SK-N-SH (cell line): ENCODE data around the gene RHBDL2. TPM values are rescaled to one million over a fixed set of nuclear protein-coding genes. Genes with fewer than 3 reads are reported as not detected.

Experiments used
- CTCF ChIA-PET: fragments of 300-600, 350-600 bp; formaldehyde crosslinking; extraction: SDS; loops from one replicate; lab custom pipeline; 2021; lab: Yijun Ruan, JAX
- POLR2A ChIA-PET: fragments of 350-600 bp; sonication (Branson Sonifier 250); formaldehyde crosslinking; extraction: SDS; loops from one replicate; lab custom pipeline; 2020; ENCODE audit warnings: antibody characterized with exemption, inconsistent platforms; lab: Yijun Ruan, JAX
- DNase-seq: peaks from one replicate; pipeline ENCODE4 v3.0.0; 2012
- H2AFZ ChIP-seq: fragments of 200-600 bp; sonication (generic); 2 replicates; pipeline ENCODE4 v1.8.1; 2016; ENCODE audit warnings: antibody characterized with exemption, mild to moderate bottlenecking, low read depth
- H3F3A ChIP-seq: fragments of 200-600 bp; sonication (generic); replicated peaks from 2 replicates; pipeline ENCODE3; 2016; ENCODE audit warnings: antibody characterized with exemption, mild to moderate bottlenecking; ENCODE audit not compliant: insufficient read depth
- H3K27ac ChIP-seq, 2 experiments: fragments of 200-500 bp in 1 of 2; fragments of 200-600 bp in 1 of 2; sonication (Bioruptor generic) in 1 of 2; sonication (generic), shearing (Covaris generic) in 1 of 2; 2 replicates each; pipeline versions ENCODE4 v1.5.1 to v1.6.1; 2014 to 2016; ENCODE audit warnings: low read depth in 2 of 2, inconsistent platforms in 1 of 2, low read length in 1 of 2, mild to moderate bottlenecking in 1 of 2, mixed read lengths in 1 of 2
- H3K27me3 ChIP-seq: fragments of 200-600 bp; sonication (generic), shearing (Covaris generic); 2 replicates; pipeline ENCODE4 v1.6.1; 2016; ENCODE audit warnings: mixed run types; ENCODE audit not compliant: insufficient read depth
- H3K36me3 ChIP-seq, 2 experiments: fragments of 200-500 bp in 1 of 2; fragments of 200-600 bp in 1 of 2; sonication (Bioruptor generic) in 1 of 2; sonication (generic) in 1 of 2; replicated peaks in 1 of 2; 2 replicates each; pipeline versions ENCODE3 to v1.5.1; 2014 to 2016; ENCODE audit warnings: low read length in 1 of 2, mild to moderate bottlenecking in 1 of 2; ENCODE audit not compliant: insufficient read depth in 2 of 2, control insufficient read depth in 1 of 2
- H3K4me1 ChIP-seq, 2 experiments: fragments of 200-500 bp in 1 of 2; fragments of 200-600 bp in 1 of 2; sonication (Bioruptor generic) in 1 of 2; sonication (generic), shearing (Covaris generic) in 1 of 2; 2 replicates each; pipeline versions ENCODE4 v1.5.1 to v1.6.1; 2014 to 2016; ENCODE audit warnings: low read depth in 1 of 2, low read length in 1 of 2, mixed run types in 1 of 2; ENCODE audit not compliant: insufficient read depth in 2 of 2, control insufficient read depth in 1 of 2
- H3K4me2 ChIP-seq: fragments of 200-600 bp; sonication (generic), shearing (Covaris generic); 2 replicates; pipeline ENCODE4 v1.6.1; 2017; ENCODE audit warnings: mixed run types
- H3K4me3 ChIP-seq, 2 experiments: fragments of 200-500 bp in 1 of 2; fragments of 200-600 bp in 1 of 2; sonication (Bioruptor generic) in 1 of 2; sonication (generic), shearing (Covaris generic) in 1 of 2; 2 replicates each; pipeline versions ENCODE4 v1.5.1 to v1.8.1; 2014 to 2016; ENCODE audit warnings: low read depth in 2 of 2, inconsistent platforms in 1 of 2, low read length in 1 of 2, mild to moderate bottlenecking in 1 of 2, mixed read lengths in 1 of 2, moderate library complexity in 1 of 2
- H3K79me2 ChIP-seq: fragments of 200-600 bp; sonication (generic); 2 replicates; pipeline ENCODE4 v1.8.1; 2017; ENCODE audit warnings: mild to moderate bottlenecking; ENCODE audit not compliant: insufficient read depth
- H3K9ac ChIP-seq: fragments of 200-600 bp; sonication (generic); 2 replicates; pipeline ENCODE4 v1.6.1; 2017; ENCODE audit warnings: mixed run types
- H3K9me2 ChIP-seq: fragments of 200-600 bp; sonication (generic); 2 replicates; pipeline ENCODE4 v1.6.1; 2017; ENCODE audit warnings: mixed run types
- H3K9me3 ChIP-seq: fragments of 200-600 bp; sonication (generic); 2 replicates; pipeline ENCODE4 v1.6.1; 2017; ENCODE audit warnings: mixed run types, mild to moderate bottlenecking, moderate library complexity
- H4K20me1 ChIP-seq: fragments of 200-600 bp; sonication (generic); 2 replicates; pipeline ENCODE4 v1.6.1; 2017; ENCODE audit warnings: mild to moderate bottlenecking, mixed run types; ENCODE audit not compliant: insufficient read depth
- CHD2 ChIP-seq: fragments of 150-350 bp; IDR thresholded peaks from 2 replicates; pipeline ENCODE4 v1.6.1; 2018; ENCODE audit warnings: low read length; ENCODE audit not compliant: partially characterized antibody
- EP300 ChIP-seq, 2 experiments: IDR thresholded peaks; 2 replicates each; pipeline versions ENCODE4 v1.4.0 to v1.6.1; 2012; ENCODE audit warnings: borderline replicate concordance in 1 of 2, low read depth in 1 of 2, low read length in 1 of 2
- FOXJ3 ChIP-seq: sonication (generic); formaldehyde crosslinking; IDR thresholded peaks from 2 replicates; pipeline ENCODE4 v1.5.1; 2020; ENCODE audit warnings: mild to moderate bottlenecking, missing genetic modification reagents
- GABPA ChIP-seq: IDR thresholded peaks from 2 replicates; pipeline ENCODE4 v1.4.0; 2012; ENCODE audit warnings: low read depth, mild to moderate bottlenecking
- NRF1 ChIP-seq: IDR thresholded peaks from 2 replicates; pipeline ENCODE4 v1.6.1; 2012; ENCODE audit warnings: low read depth, mild to moderate bottlenecking, low read length
- POLR2AphosphoS5 ChIP-seq: IDR thresholded peaks from 2 replicates; pipeline ENCODE4 v1.6.1; 2012; ENCODE audit warnings: low read depth, low read length
- RCOR1 ChIP-seq: fragments of 150-350 bp; IDR thresholded peaks from 2 replicates; pipeline ENCODE4 v1.6.1; 2017; ENCODE audit warnings: antibody characterized with exemption, low read length
- RFX5 ChIP-seq: IDR thresholded peaks from 2 replicates; pipeline ENCODE4 v1.6.1; 2012; ENCODE audit warnings: mild to moderate bottlenecking, improper control_type of control experiment, low read length
- SIN3A ChIP-seq: IDR thresholded peaks from 2 replicates; pipeline ENCODE4 v1.6.1; 2012; ENCODE audit warnings: low read depth, mild to moderate bottlenecking, low read length, moderate library complexity, borderline replicate concordance
- TAF1 ChIP-seq: IDR thresholded peaks from 2 replicates; pipeline ENCODE4 v1.6.1; 2012; ENCODE audit warnings: low read depth, mild to moderate bottlenecking, low read length, moderate library complexity, borderline replicate concordance
- TCF12 ChIP-seq: IDR thresholded peaks from 2 replicates; pipeline ENCODE4 v1.4.0; 2012
- YY1 ChIP-seq: IDR thresholded peaks from 2 replicates; pipeline ENCODE4 v1.4.0; 2012; ENCODE audit warnings: low read depth, mild to moderate bottlenecking
- WGBS: methylation state at CpG from one replicate; pipeline ENCODE4 v1.1.6; 2017; ENCODE audit warnings: low lambda C conversion rate; 5-methylcytosine and 5-hydroxymethylcytosine counted together
- polyA plus RNA-seq, 3 experiments: library from polyadenylated mRNA; depleted of rRNA; stranded (reverse); fragments of >200 nt; gene quantifications; 2 replicates each; pipeline ENCODE4 v1.2.3, GENCODE V29; 2012
- TF ChIP-seq, protein P1 (sequence below): fragments of 150-350 bp; IDR thresholded peaks from 2 replicates; pipeline ENCODE4 v1.6.1; 2016; ENCODE audit warnings: mild to moderate bottlenecking, low read depth, low read length
- TF ChIP-seq, protein P2 (sequence below): IDR thresholded peaks from 2 replicates; pipeline ENCODE4 v1.6.1; 2012; ENCODE audit warnings: mild to moderate bottlenecking, low read depth, low read length, moderate library complexity
- TF ChIP-seq, protein P3 (sequence below): fragments of 150-350 bp; IDR thresholded peaks from 2 replicates; pipeline ENCODE4 v1.6.1; 2017; ENCODE audit warnings: antibody characterized with exemption, low read length, low read depth, borderline replicate concordance
- TF ChIP-seq, protein P4 (sequence below): fragments of 200-600 bp; sonication (generic); IDR thresholded peaks from 2 replicates; pipeline ENCODE4 v1.6.1; 2017; ENCODE audit warnings: antibody characterized with exemption, mild to moderate bottlenecking, moderate library complexity
- TF ChIP-seq, protein P5 (sequence below): IDR thresholded peaks from 2 replicates; pipeline ENCODE4 v1.4.0; 2012; ENCODE audit warnings: low read depth
- TF ChIP-seq, protein P6 (sequence below): IDR thresholded peaks from 2 replicates; pipeline ENCODE4 v1.4.0; 2012; ENCODE audit warnings: low read depth, borderline replicate concordance
- TF ChIP-seq, protein P7 (sequence below): IDR thresholded peaks from 2 replicates; pipeline ENCODE4 v1.4.0; 2012; ENCODE audit warnings: low read depth, borderline replicate concordance

The RHBDL2 gene
- polyA plus RNA-seq, 1 of the 3 experiments (the other 2 are of a cell fraction), result 0.07 TPM

DNA sequence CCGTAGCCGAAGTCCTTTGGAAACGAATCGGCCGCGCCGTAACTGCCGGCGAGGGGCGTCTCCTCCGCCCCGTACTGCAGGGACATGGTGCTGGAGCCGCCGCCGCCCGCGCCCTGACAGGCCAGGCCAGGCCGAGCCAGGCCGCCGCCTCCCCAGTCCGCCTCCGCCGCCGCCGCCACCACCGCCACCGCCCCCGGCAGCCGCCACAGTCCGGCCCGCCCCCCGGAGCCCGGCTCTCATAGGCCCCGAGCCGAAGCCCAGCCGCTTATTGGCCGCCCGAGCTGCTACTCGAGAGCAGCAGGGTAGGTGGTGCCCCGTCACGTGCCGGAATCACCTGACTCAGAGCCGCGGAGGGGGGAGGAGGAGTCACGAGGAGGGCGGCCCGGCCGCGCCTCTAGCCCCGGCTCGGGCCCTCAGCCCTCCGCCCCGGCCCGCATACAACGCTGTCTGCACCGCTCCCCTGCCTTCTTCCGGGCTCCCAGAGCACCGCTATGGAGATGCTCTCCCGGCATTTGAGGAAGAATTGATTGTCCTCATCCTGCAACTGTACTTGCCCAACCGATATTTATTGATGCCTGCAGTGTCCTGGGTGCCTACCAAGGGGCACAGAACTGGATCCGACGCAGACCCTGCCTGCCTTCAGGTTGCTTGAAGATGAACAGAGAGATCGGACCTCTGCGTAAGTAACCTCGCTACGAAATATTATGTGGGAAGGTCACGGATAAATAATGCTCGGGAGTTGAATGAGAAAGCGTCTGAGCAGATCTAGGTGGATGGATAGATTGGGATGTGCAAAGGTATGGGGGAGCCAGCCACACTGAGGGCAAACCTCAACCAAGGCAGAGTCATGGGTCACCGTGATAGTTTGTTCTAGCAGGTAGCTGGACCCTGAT is 81.8 kb downstream of the RHBDL2 start, which contains the start of gene RRAGC:
TSS of gene RRAGC (minus strand) at position 212 of the 893 bp plus-strand sequence. CDS start at position 86, 126 bp downstream.
- Histone ChIP-seq H3K4me2 (peak within 1 kb of the TSS; percentile 87), H4K20me1 (no peaks in the 10 kb centered on the region; the same call in 1 of the 2 replicates), H3K27me3 (no peaks in the 10 kb centered on the region), H3K9ac (peak within 1 kb of the TSS; percentile 80), H3K4me1 (peaks cover 7 to 13% of the 10 kb centered on the region in 2 experiments; a peak in 3 of 4 replicates), H3K9me2 (no peaks in the 10 kb centered on the region), H2AFZ (peak within 1 kb of the TSS; percentile 100), H3K9me3 (no peaks in the 10 kb centered on the region), H3K4me3 (peak within 1 kb of the TSS; percentile 95 to 100), H3F3A (peaks cover 4% of the 10 kb centered on the region), H3K27ac (peak within 1 kb of the TSS; percentile 72 to 83), H3K79me2 (peaks cover 55% of the 10 kb centered on the region), H3K36me3 (peaks cover 32 to 39% of the 10 kb centered on the region in 2 experiments)
- CTCF ChIA-PET, result interaction anchor here (0.8 kb wide), 1 partner anchor 13 kb away, joined by 3 read pairs; no protein-coding TSS in a partner anchor
- peak; percentile 100 for DNase-seq
- WGBS, result 2% methylated on average over 13 of the region's 70 CpGs
- POLR2A ChIA-PET, result interaction anchor here (1.0 kb wide), 1 partner anchor 167 kb away, joined by 3 read pairs; the partner anchor contains the start of gene NDUFS5
- no peak for TF ChIP-seq NRF1
- TF ChIP-seq, protein P1, sequence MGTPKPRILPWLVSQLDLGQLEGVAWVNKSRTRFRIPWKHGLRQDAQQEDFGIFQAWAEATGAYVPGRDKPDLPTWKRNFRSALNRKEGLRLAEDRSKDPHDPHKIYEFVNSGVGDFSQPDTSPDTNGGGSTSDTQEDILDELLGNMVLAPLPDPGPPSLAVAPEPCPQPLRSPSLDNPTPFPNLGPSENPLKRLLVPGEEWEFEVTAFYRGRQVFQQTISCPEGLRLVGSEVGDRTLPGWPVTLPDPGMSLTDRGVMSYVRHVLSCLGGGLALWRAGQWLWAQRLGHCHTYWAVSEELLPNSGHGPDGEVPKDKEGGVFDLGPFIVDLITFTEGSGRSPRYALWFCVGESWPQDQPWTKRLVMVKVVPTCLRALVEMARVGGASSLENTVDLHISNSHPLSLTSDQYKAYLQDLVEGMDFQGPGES, result peak; percentile 71; the same call in 1 of the 2 replicates
- TF ChIP-seq SIN3A, result peak; percentile 76; the same call in 1 of the 2 replicates
- TF ChIP-seq, protein P2, sequence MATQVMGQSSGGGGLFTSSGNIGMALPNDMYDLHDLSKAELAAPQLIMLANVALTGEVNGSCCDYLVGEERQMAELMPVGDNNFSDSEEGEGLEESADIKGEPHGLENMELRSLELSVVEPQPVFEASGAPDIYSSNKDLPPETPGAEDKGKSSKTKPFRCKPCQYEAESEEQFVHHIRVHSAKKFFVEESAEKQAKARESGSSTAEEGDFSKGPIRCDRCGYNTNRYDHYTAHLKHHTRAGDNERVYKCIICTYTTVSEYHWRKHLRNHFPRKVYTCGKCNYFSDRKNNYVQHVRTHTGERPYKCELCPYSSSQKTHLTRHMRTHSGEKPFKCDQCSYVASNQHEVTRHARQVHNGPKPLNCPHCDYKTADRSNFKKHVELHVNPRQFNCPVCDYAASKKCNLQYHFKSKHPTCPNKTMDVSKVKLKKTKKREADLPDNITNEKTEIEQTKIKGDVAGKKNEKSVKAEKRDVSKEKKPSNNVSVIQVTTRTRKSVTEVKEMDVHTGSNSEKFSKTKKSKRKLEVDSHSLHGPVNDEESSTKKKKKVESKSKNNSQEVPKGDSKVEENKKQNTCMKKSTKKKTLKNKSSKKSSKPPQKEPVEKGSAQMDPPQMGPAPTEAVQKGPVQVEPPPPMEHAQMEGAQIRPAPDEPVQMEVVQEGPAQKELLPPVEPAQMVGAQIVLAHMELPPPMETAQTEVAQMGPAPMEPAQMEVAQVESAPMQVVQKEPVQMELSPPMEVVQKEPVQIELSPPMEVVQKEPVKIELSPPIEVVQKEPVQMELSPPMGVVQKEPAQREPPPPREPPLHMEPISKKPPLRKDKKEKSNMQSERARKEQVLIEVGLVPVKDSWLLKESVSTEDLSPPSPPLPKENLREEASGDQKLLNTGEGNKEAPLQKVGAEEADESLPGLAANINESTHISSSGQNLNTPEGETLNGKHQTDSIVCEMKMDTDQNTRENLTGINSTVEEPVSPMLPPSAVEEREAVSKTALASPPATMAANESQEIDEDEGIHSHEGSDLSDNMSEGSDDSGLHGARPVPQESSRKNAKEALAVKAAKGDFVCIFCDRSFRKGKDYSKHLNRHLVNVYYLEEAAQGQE, result no peak
- TF ChIP-seq EP300 (IDR thresholded peaks at IDR 0.05; ENCODE audit: borderline replicate concordance in 1 of 2, low read depth in 1 of 2, low read length in 1 of 2), result no peak
- TF ChIP-seq FOXJ3 (CRISPR knock-in tag), result no peak
- peak; percentile 27; the same call in 1 of the 2 replicates for TF ChIP-seq YY1
- no peak for TF ChIP-seq RFX5
- TF ChIP-seq, protein P3, sequence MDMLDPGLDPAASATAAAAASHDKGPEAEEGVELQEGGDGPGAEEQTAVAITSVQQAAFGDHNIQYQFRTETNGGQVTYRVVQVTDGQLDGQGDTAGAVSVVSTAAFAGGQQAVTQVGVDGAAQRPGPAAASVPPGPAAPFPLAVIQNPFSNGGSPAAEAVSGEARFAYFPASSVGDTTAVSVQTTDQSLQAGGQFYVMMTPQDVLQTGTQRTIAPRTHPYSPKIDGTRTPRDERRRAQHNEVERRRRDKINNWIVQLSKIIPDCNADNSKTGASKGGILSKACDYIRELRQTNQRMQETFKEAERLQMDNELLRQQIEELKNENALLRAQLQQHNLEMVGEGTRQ, result peak; percentile 98
- TF ChIP-seq, protein P4, sequence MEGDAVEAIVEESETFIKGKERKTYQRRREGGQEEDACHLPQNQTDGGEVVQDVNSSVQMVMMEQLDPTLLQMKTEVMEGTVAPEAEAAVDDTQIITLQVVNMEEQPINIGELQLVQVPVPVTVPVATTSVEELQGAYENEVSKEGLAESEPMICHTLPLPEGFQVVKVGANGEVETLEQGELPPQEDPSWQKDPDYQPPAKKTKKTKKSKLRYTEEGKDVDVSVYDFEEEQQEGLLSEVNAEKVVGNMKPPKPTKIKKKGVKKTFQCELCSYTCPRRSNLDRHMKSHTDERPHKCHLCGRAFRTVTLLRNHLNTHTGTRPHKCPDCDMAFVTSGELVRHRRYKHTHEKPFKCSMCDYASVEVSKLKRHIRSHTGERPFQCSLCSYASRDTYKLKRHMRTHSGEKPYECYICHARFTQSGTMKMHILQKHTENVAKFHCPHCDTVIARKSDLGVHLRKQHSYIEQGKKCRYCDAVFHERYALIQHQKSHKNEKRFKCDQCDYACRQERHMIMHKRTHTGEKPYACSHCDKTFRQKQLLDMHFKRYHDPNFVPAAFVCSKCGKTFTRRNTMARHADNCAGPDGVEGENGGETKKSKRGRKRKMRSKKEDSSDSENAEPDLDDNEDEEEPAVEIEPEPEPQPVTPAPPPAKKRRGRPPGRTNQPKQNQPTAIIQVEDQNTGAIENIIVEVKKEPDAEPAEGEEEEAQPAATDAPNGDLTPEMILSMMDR, result no peak
- peak; percentile 56 for TF ChIP-seq GABPA
- TF ChIP-seq, protein P5, sequence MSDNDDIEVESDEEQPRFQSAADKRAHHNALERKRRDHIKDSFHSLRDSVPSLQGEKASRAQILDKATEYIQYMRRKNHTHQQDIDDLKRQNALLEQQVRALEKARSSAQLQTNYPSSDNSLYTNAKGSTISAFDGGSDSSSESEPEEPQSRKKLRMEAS, result peak; percentile 94
- peak; percentile 59; the same call in 1 of the 2 replicates for TF ChIP-seq RCOR1
- TF ChIP-seq, protein P6, sequence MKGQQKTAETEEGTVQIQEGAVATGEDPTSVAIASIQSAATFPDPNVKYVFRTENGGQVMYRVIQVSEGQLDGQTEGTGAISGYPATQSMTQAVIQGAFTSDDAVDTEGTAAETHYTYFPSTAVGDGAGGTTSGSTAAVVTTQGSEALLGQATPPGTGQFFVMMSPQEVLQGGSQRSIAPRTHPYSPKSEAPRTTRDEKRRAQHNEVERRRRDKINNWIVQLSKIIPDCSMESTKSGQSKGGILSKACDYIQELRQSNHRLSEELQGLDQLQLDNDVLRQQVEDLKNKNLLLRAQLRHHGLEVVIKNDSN, result peak; percentile 99
- TF ChIP-seq TCF12, result no peak; the same call in 1 of the 2 replicates
- TF ChIP-seq, protein P7, sequence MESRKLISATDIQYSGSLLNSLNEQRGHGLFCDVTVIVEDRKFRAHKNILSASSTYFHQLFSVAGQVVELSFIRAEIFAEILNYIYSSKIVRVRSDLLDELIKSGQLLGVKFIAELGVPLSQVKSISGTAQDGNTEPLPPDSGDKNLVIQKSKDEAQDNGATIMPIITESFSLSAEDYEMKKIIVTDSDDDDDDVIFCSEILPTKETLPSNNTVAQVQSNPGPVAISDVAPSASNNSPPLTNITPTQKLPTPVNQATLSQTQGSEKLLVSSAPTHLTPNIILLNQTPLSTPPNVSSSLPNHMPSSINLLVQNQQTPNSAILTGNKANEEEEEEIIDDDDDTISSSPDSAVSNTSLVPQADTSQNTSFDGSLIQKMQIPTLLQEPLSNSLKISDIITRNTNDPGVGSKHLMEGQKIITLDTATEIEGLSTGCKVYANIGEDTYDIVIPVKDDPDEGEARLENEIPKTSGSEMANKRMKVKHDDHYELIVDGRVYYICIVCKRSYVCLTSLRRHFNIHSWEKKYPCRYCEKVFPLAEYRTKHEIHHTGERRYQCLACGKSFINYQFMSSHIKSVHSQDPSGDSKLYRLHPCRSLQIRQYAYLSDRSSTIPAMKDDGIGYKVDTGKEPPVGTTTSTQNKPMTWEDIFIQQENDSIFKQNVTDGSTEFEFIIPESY, result 0 out of 2 replicates have a peak, but pooled peaks have one; percentile 45
- no peak for TF ChIP-seq TAF1
- TF ChIP-seq POLR2AphosphoS5, result peak; percentile 76
- TF ChIP-seq CHD2, result peak; percentile 84
